Measurements from ENCODE around the gene CRTAC1. TPM values are rescaled to one million over a fixed set of nuclear protein-coding genes. Genes with fewer than 3 reads are reported as not detected.

The CRTAC1 gene
- total and polyA plus RNA-seq, 4 donors = 0.14 to 0.33 (median 0.26) TPM

DNA sequence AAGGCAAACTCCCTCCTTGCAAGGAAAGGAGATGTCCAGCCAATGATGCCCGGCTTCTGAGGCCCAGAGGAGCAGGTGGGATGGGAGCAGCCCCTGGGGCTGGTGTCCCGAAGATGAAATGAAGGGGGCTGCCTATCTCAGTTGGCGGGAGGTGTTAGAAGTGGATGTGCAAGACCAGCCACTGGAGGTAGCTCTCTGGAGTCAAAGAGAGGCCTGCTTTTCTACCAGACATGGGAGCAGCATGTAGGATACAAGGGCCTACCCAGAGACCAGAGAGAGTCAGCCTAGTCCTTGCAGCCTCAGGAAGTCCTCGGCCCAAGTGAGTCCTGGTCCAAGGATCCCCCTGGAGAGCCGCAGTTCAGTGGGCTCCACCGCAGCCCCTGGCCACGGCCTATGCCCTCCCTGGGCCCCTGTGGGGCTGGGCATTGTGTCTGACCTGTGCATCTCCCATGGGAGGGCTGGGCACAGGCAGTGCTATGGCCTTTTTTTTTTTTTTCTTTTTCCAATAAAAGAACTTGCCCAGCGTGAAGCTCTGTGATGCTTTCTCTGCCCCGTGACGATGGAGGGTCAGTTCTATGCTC lies 163.1 kb downstream of the CRTAC1 start:
- TF ChIP-seq, protein P1, sequence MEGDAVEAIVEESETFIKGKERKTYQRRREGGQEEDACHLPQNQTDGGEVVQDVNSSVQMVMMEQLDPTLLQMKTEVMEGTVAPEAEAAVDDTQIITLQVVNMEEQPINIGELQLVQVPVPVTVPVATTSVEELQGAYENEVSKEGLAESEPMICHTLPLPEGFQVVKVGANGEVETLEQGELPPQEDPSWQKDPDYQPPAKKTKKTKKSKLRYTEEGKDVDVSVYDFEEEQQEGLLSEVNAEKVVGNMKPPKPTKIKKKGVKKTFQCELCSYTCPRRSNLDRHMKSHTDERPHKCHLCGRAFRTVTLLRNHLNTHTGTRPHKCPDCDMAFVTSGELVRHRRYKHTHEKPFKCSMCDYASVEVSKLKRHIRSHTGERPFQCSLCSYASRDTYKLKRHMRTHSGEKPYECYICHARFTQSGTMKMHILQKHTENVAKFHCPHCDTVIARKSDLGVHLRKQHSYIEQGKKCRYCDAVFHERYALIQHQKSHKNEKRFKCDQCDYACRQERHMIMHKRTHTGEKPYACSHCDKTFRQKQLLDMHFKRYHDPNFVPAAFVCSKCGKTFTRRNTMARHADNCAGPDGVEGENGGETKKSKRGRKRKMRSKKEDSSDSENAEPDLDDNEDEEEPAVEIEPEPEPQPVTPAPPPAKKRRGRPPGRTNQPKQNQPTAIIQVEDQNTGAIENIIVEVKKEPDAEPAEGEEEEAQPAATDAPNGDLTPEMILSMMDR (IDR thresholded peaks at IDR 0.05; ENCODE audit: low read depth, low read length, missing input control) = no peak
- TF ChIP-seq, protein P2, sequence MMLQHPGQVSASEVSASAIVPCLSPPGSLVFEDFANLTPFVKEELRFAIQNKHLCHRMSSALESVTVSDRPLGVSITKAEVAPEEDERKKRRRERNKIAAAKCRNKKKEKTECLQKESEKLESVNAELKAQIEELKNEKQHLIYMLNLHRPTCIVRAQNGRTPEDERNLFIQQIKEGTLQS (IDR thresholded peaks at IDR 0.05) = no peak
- no peak for TF ChIP-seq TAF1 (conservative IDR thresholded peaks at IDR 0.05)
- no peak for TF ChIP-seq FOXA1 (IDR thresholded peaks at IDR 0.05)
- TF ChIP-seq NR2F2 (IDR thresholded peaks at IDR 0.05) = no peak
- TF ChIP-seq, protein P3, sequence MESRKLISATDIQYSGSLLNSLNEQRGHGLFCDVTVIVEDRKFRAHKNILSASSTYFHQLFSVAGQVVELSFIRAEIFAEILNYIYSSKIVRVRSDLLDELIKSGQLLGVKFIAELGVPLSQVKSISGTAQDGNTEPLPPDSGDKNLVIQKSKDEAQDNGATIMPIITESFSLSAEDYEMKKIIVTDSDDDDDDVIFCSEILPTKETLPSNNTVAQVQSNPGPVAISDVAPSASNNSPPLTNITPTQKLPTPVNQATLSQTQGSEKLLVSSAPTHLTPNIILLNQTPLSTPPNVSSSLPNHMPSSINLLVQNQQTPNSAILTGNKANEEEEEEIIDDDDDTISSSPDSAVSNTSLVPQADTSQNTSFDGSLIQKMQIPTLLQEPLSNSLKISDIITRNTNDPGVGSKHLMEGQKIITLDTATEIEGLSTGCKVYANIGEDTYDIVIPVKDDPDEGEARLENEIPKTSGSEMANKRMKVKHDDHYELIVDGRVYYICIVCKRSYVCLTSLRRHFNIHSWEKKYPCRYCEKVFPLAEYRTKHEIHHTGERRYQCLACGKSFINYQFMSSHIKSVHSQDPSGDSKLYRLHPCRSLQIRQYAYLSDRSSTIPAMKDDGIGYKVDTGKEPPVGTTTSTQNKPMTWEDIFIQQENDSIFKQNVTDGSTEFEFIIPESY (IDR thresholded peaks at IDR 0.05) = no peak
- TF ChIP-seq GABPA (IDR thresholded peaks at IDR 0.05 in 1 of 2, conservative IDR thresholded peaks at IDR 0.05 in 1 of 2) = no peak
- TF ChIP-seq EGR1 (IDR thresholded peaks at IDR 0.05; ENCODE audit: low read depth in 2 of 2) = no peak
- no peak for TF ChIP-seq RAD21 (IDR thresholded peaks at IDR 0.05)
- no peak for TF ChIP-seq YY1 (IDR thresholded peaks at IDR 0.05)
- TF ChIP-seq, protein P4, sequence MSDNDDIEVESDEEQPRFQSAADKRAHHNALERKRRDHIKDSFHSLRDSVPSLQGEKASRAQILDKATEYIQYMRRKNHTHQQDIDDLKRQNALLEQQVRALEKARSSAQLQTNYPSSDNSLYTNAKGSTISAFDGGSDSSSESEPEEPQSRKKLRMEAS (IDR thresholded peaks at IDR 0.05) = no peak
- no peak for TF ChIP-seq HNF4G (IDR thresholded peaks at IDR 0.05)
- Histone ChIP-seq H3K4me3 (ENCODE audit: low read depth in 1 of 3, low read length in 3 of 3) (no peak overlapping the region), H3K27me3 (ENCODE audit: control insufficient read depth in 4 of 4, insufficient read depth in 4 of 4, low read length in 3 of 4) (no peaks in the 10 kb centered on the region), H3K4me1 (ENCODE audit: control insufficient read depth in 4 of 4, insufficient read depth in 4 of 4, low read length in 3 of 4) (peaks cover 0 to 9% (median 3%) of the 10 kb centered on the region in 4 donors), H3K27ac (ENCODE audit: low read depth in 1 of 2, low read length in 2 of 2) (no peak overlapping the region), H3K36me3 (ENCODE audit: control insufficient read depth in 4 of 4, insufficient read depth in 3 of 4, low read depth in 1 of 4, low read length in 3 of 4) (no peaks in the 10 kb centered on the region), H3K9ac (ENCODE audit: low read depth in 1 of 2, low read length in 2 of 2) (no peak overlapping the region), H3K9me3 (ENCODE audit: control insufficient read depth in 4 of 4, low read length in 3 of 4) (no peaks in the 10 kb centered on the region)
- DNase-seq (ENCODE audit: low spot score) = no peak
- WGBS = 93% methylated on average over 10 of the region's 10 CpGs

DNA sequence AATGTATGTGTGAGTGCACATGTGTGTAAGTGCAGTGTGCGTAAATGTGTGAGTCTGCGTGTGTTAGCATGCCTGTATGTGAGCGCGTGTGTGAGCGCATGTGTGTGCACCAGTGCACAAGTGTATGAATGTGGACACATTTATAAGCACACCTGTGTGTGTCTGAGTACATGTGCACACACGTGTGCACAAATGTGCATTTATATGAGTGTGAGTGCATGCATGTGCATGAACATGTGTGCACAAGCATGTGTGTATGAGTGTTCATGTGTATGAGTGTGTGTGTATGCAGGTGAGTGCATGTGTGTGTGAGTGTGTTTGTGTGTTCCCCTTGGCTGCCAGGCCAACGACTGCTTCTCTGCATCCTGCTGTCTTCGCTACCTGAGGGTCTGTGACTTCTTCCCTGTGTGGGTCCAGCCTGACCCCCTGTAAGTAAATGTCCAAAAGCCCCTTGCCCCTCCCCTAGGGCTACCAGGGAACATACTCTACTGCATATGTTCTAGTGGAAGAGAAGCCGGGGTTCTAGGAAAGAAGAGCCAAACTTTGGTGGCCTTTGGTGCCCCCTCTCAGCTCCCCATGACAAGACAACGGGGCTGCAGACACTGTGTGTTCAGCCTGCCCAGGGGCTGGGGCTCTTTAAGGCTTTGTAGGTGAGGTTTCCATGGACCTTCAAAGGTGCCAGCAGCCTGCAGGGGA lies 163.7 kb downstream of the CRTAC1 start:
- H3K27ac ChIP-seq (ENCODE audit: low read depth in 1 of 2, low read length in 2 of 2) = no peak overlapping the region
- H3K27me3 ChIP-seq (ENCODE audit: control insufficient read depth in 4 of 4, insufficient read depth in 4 of 4, low read length in 3 of 4) = no peaks in the 10 kb centered on the region
- 94% methylated on average over 10 of the region's 10 CpGs for WGBS
- no peaks in the 10 kb centered on the region for H3K9me3 ChIP-seq (ENCODE audit: control insufficient read depth in 4 of 4, low read length in 3 of 4)
- H3K9ac ChIP-seq (ENCODE audit: low read depth in 1 of 2, low read length in 2 of 2) = no peak overlapping the region
- no peak for DNase-seq (ENCODE audit: low spot score)
- H3K4me1 ChIP-seq (ENCODE audit: control insufficient read depth in 4 of 4, insufficient read depth in 4 of 4, low read length in 3 of 4) = peaks cover 0 to 9% (median 3%) of the 10 kb centered on the region in 4 donors
- no peak for TF ChIP-seq GABPA (IDR thresholded peaks at IDR 0.05 in 1 of 2, conservative IDR thresholded peaks at IDR 0.05 in 1 of 2)
- no peak for TF ChIP-seq JUND (IDR thresholded peaks at IDR 0.05)
- TF ChIP-seq, protein P2 (IDR thresholded peaks at IDR 0.05) = no peak
- TF ChIP-seq YY1 (IDR thresholded peaks at IDR 0.05) = no peak
- TF ChIP-seq FOXA2 (IDR thresholded peaks at IDR 0.05) = no peak
- TF ChIP-seq, protein P4 (IDR thresholded peaks at IDR 0.05) = no peak
- TF ChIP-seq RXRA (IDR thresholded peaks at IDR 0.05) = no peak
- TF ChIP-seq HNF4G (IDR thresholded peaks at IDR 0.05) = no peak
- no peak for TF ChIP-seq SP1 (IDR thresholded peaks at IDR 0.05)
- TF ChIP-seq FOXA1 (IDR thresholded peaks at IDR 0.05) = no peak
- H3K36me3 ChIP-seq (ENCODE audit: control insufficient read depth in 4 of 4, insufficient read depth in 3 of 4, low read depth in 1 of 4, low read length in 3 of 4) = no peaks in the 10 kb centered on the region
- H3K4me3 ChIP-seq (ENCODE audit: low read depth in 1 of 3, low read length in 3 of 3) = no peak overlapping the region

Measured in liver (tissue), 9 donors.